Measurements from ENCODE around the gene TOMM20.
"Not testable (repeated sequence)": the region's sequence is repeated elsewhere in the genome, so short reads cannot be mapped to it uniquely, and the experiment has no call there.

The TOMM20 gene

GRCh38 chr1:235073331-235073967 is 55.2 kb downstream of the TOMM20 start:
- DNase-seq: no peak
- in situ Hi-C loops (cut with HindIII; ENCODE audit: low pct_ligation_motif_present, low pct_unique_long_range_greater_than_20kb, low sequenced_read_pairs): no loop called here

GRCh38 chr1:235072577-235072976 is 56.1 kb downstream of the TOMM20 start:
- DNase-seq; in situ Hi-C loops (cut with HindIII; ENCODE audit: low pct_ligation_motif_present, low pct_unique_long_range_greater_than_20kb, low sequenced_read_pairs): not testable (repeated sequence)

- no peak for DNase-seq
- in situ Hi-C loops (cut with HindIII; ENCODE audit: low pct_ligation_motif_present, low pct_unique_long_range_greater_than_20kb, low sequenced_read_pairs): no loop called here
These were observed 56.5 kb downstream of the TOMM20 start for GRCh38 chr1:235072096-235072495.

- DNase-seq: no peak
- in situ Hi-C loops (cut with HindIII; ENCODE audit: low pct_ligation_motif_present, low pct_unique_long_range_greater_than_20kb, low sequenced_read_pairs): no loop called here
These were observed 57.8 kb downstream of the TOMM20 start for GRCh38 chr1:235070819-235071218.

GRCh38 chr1:235069577-235070563 is 58.8 kb downstream of the TOMM20 start:
- peak; percentile 73 for DNase-seq

GRCh38 chr1:235069176-235069575 is 59.5 kb downstream of the TOMM20 start:
- DNase-seq: no peak
- in situ Hi-C loops (cut with HindIII; ENCODE audit: low pct_ligation_motif_present, low pct_unique_long_range_greater_than_20kb, low sequenced_read_pairs): no loop called here

More at GRCh38 chr1:235069577-235070563, 58.8 kb downstream of the TOMM20 start:
- in situ Hi-C loops (cut with HindIII; ENCODE audit: low pct_ligation_motif_present, low pct_unique_long_range_greater_than_20kb, low sequenced_read_pairs): no loop called here

- in situ Hi-C loops (cut with HindIII; ENCODE audit: low pct_ligation_motif_present, low pct_unique_long_range_greater_than_20kb, low sequenced_read_pairs): no loop called here
- DNase-seq: peak; percentile 72
These were observed 60.2 kb downstream of the TOMM20 start for GRCh38 chr1:235068158-235069121.

GRCh38 chr1:235067396-235068157 is 61.1 kb downstream of the TOMM20 start:
- in situ Hi-C loops (cut with HindIII; ENCODE audit: low pct_ligation_motif_present, low pct_unique_long_range_greater_than_20kb, low sequenced_read_pairs): no loop called here
- peak; percentile 98 for DNase-seq

- no peak for DNase-seq
- in situ Hi-C loops (cut with HindIII; ENCODE audit: low pct_ligation_motif_present, low pct_unique_long_range_greater_than_20kb, low sequenced_read_pairs): no loop called here
These were observed 65.4 kb downstream of the TOMM20 start for GRCh38 chr1:235063068-235063765.

- DNase-seq: no peak
These were observed 67.8 kb downstream of the TOMM20 start for GRCh38 chr1:235060607-235061470.

More at GRCh38 chr1:235060607-235061470, 67.8 kb downstream of the TOMM20 start:
- in situ Hi-C loops (cut with HindIII; ENCODE audit: low pct_ligation_motif_present, low pct_unique_long_range_greater_than_20kb, low sequenced_read_pairs): no loop called here
